Smooth muscle cell (in vitro differentiated cells): ENCODE measurements around the gene TMPRSS9. TPM values are rescaled to one million over a fixed set of nuclear protein-coding genes. Genes with fewer than 3 reads are reported as not detected.
"Not testable (repeated sequence)": the region's sequence is repeated elsewhere in the genome, so short reads cannot be mapped to it uniquely, and the experiment has no call there.

Source experiments
- DNase-seq: peaks from one replicate; lab custom pipeline; 2025; ENCODE audit not compliant: unreplicated experiment; lab: John Stamatoyannopoulos, UW
- H2AFZ ChIP-seq: fragments of 200-600 bp; sonication (generic); 2 replicates; pipeline ENCODE4 v1.6.0; 2016; ENCODE audit warnings: antibody characterized with exemption, low read depth, mild to moderate bottlenecking
- H3F3A ChIP-seq: fragments of 200-600 bp; sonication (generic); 2 replicates; pipeline ENCODE4 v1.6.0; 2017; ENCODE audit warnings: antibody characterized with exemption, low read depth
- H3K27ac ChIP-seq: fragments of 200-600 bp; sonication (generic); 2 replicates; pipeline ENCODE4 v1.5.1; 2016; ENCODE audit warnings: low read depth, mild to moderate bottlenecking
- H3K27me3 ChIP-seq: fragments of 200-600 bp; sonication (generic); 2 replicates; pipeline ENCODE4 v1.6.1; 2016; ENCODE audit warnings: low read depth, mild to moderate bottlenecking
- H3K36me3 ChIP-seq: fragments of 200-600 bp; sonication (generic); 2 replicates; pipeline ENCODE4 v1.5.1; 2016; ENCODE audit warnings: low read depth
- H3K4me1 ChIP-seq: fragments of 200-600 bp; sonication (generic); 2 replicates; pipeline ENCODE4 v1.5.1; 2016; ENCODE audit warnings: low read depth
- H3K4me2 ChIP-seq: fragments of 200-600 bp; sonication (generic); 2 replicates; pipeline ENCODE4 v1.6.0; 2016; ENCODE audit warnings: mild to moderate bottlenecking
- H3K4me3 ChIP-seq: fragments of 200-600 bp; sonication (generic); 2 replicates; pipeline ENCODE4 v1.5.1; 2016; ENCODE audit warnings: mild to moderate bottlenecking
- H3K79me2 ChIP-seq: fragments of 200-600 bp; sonication (generic); 2 replicates; pipeline ENCODE4 v1.6.0; 2016; ENCODE audit warnings: low read depth, mild to moderate bottlenecking
- H3K9ac ChIP-seq: fragments of 200-600 bp; sonication (generic); 2 replicates; pipeline ENCODE4 v1.6.0; 2016; ENCODE audit warnings: low read depth
- H3K9me3 ChIP-seq: fragments of 200-600 bp; sonication (generic); replicated peaks from 2 replicates; pipeline ENCODE4 v1.5.1; 2016; ENCODE audit warnings: low read depth
- H4K20me1 ChIP-seq: fragments of 200-600 bp; sonication (generic); 2 replicates; pipeline ENCODE4 v1.6.0; 2016; ENCODE audit warnings: low read depth
- WGBS: methylation state at CpG from one replicate; pipeline ENCODE4 v1.1.7; 2016; ENCODE audit warnings: low lambda C conversion rate; 5-methylcytosine and 5-hydroxymethylcytosine counted together
- polyA plus RNA-seq: library from polyadenylated mRNA; unstranded; fragments of >200 nt; fragmentation: Nextera tagmentation; extraction: Ambion mirVana; gene quantifications from 2 replicates; pipeline ENCODE4 v1.2.1, GENCODE V29; 2016
- total RNA-seq: library from RNA; depleted of rRNA; stranded (reverse); fragments of >200 nt; gene quantifications from 2 replicates; pipeline ENCODE4 v1.2.3, GENCODE V29; 2014
- TF ChIP-seq, protein P1 (sequence below): fragments of 200-600 bp; sonication (generic); IDR thresholded peaks from 2 replicates; pipeline ENCODE4 v1.5.1; 2017; ENCODE audit warnings: borderline replicate concordance, mild to moderate bottlenecking, antibody characterized with exemption; ENCODE audit not compliant: insufficient read depth, poor library complexity, severe bottlenecking

The TMPRSS9 gene
- total and polyA plus RNA-seq, 2 experiments from 2014 or later, result 0.05 TPM; not detected in 1

GRCh38 chr19:2344381-2344870, 15.6 kb upstream of the TMPRSS9 start:
- Histone ChIP-seq H3K27ac (no peak overlapping the region), H3K79me2 (no peaks in the 10 kb centered on the region), H3F3A (no peaks in the 10 kb centered on the region), H3K4me3 (no peak overlapping the region), H4K20me1 (no peaks in the 10 kb centered on the region), H3K36me3 (no peaks in the 10 kb centered on the region), H3K4me2 (no peak overlapping the region), H2AFZ (no peak overlapping the region), H3K9ac (no peak overlapping the region), H3K9me3 (no peaks in the 10 kb centered on the region), H3K27me3 (no peaks in the 10 kb centered on the region), H3K4me1 (no peaks in the 10 kb centered on the region)
- TF ChIP-seq, protein P1, sequence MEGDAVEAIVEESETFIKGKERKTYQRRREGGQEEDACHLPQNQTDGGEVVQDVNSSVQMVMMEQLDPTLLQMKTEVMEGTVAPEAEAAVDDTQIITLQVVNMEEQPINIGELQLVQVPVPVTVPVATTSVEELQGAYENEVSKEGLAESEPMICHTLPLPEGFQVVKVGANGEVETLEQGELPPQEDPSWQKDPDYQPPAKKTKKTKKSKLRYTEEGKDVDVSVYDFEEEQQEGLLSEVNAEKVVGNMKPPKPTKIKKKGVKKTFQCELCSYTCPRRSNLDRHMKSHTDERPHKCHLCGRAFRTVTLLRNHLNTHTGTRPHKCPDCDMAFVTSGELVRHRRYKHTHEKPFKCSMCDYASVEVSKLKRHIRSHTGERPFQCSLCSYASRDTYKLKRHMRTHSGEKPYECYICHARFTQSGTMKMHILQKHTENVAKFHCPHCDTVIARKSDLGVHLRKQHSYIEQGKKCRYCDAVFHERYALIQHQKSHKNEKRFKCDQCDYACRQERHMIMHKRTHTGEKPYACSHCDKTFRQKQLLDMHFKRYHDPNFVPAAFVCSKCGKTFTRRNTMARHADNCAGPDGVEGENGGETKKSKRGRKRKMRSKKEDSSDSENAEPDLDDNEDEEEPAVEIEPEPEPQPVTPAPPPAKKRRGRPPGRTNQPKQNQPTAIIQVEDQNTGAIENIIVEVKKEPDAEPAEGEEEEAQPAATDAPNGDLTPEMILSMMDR, result no peak
- no peak for DNase-seq
- 99% methylated on average over 24 of the region's 24 CpGs for WGBS

DNA sequence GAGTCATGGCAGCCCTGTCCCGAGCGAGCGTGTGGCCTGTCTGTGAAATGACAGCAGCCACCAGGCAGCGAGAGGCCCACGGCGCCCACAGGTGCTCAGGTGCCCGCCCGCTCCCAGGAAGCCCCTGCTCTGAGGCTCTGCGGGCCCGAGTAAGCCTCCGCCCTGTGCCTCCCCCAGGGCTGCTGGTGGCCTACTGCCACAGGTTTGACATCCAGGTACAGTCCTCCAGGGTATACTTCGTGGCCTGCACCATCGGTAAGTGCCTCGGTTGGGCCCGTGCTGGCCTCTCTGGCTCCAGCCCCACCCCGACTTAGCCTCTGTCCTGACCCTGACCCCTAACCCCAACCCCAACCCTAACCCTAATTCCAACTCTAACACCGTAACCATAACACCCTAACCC, 15.0 kb upstream of the TMPRSS9 start:
- TF ChIP-seq, protein P1, result no peak
- Histone ChIP-seq H3K79me2 (no peaks in the 10 kb centered on the region), H3K36me3 (no peaks in the 10 kb centered on the region), H3K27me3 (no peaks in the 10 kb centered on the region), H3K4me3 (no peak overlapping the region), H3K9me3 (no peaks in the 10 kb centered on the region), H3K4me2 (no peak overlapping the region), H3K9ac (no peak overlapping the region), H3F3A (no peaks in the 10 kb centered on the region), H4K20me1 (no peaks in the 10 kb centered on the region), H2AFZ (no peak overlapping the region), H3K4me1 (no peaks in the 10 kb centered on the region), H3K27ac (no peak overlapping the region)
- WGBS, result 99% methylated on average over 17 of the region's 17 CpGs
- no peak for DNase-seq

DNA sequence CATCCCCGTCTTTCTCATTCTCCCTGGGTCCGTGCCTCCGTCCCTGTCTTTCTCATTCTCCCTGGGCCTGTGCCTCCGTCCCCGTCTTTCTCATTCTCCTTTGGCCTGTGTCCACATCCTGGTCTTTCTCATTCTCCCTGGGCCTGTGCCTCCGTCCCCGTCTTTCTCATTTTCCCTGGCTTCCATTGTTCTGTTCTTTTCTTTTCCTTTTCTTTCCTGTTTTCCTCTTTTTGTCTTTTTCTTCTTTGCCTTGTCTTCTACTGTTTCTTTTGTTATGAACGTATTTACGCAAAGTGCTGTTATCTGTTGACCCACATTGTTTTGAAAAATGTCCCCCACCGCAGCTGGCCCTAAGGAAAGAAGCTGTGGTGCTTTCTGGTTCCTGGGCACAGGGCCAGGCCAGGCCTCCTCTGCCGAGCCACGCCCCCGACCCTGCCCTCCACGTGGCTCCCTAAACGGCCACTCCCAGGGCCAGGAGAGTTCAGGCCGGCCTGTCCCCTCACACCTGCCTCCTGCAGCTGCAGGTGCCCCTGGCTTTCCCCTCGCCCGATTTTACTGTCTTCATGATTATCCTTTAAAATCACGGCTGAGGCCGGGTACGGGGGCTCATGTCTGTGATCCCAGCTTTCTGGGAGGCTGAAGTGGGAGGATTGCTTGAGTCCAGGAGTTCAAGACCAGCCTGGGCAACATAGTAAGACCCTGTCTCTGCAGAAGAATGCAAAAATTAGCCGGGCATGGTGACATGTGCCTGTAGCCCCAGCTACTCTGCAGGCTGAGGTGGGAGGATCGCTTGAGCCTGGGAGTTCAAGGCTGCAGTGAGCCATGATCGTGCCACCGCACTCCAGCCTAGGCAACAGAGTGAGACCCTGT, 14.0 kb upstream of the TMPRSS9 start:
- Histone ChIP-seq H3K4me3 (no peak overlapping the region), H3K9ac (no peak overlapping the region), H3K4me2 (no peak overlapping the region), H2AFZ (no peak overlapping the region), H3F3A (no peaks in the 10 kb centered on the region), H3K4me1 (no peaks in the 10 kb centered on the region), H3K9me3 (no peaks in the 10 kb centered on the region), H4K20me1 (no peaks in the 10 kb centered on the region), H3K27ac (no peak overlapping the region), H3K36me3 (no peaks in the 10 kb centered on the region), H3K79me2 (no peaks in the 10 kb centered on the region), H3K27me3 (no peaks in the 10 kb centered on the region)
- TF ChIP-seq, protein P1, result no peak
- no peak for DNase-seq
- 88% methylated on average over 23 of the region's 25 CpGs for WGBS

- WGBS, result over 99% methylated on average over 20 of the region's 24 CpGs
- H4K20me1 ChIP-seq, H3K9ac ChIP-seq, H3K36me3 ChIP-seq, H3K4me3 ChIP-seq, H3K4me2 ChIP-seq, DNase-seq, H3F3A ChIP-seq, H3K27ac ChIP-seq, H3K9me3 ChIP-seq, H3K79me2 ChIP-seq, H3K27me3 ChIP-seq, H2AFZ ChIP-seq, H3K4me1 ChIP-seq: not testable (repeated sequence)
These were observed 10.2 kb upstream of the TMPRSS9 start for GRCh38 chr19:2349818-2350217.
